OCI-LY1 (cell line): ENCODE results near the gene TRPV6.
A peak's percentile ranks its signal among the peaks of the same experiment; 100 is the strongest.

Experiments used
- CTCF ChIP-seq: fragments of 200-600 bp; sonication (generic), shearing (Covaris generic); IDR thresholded peaks from 2 replicates; pipeline ENCODE4 v1.5.1; 2017; ENCODE audit warnings: mild to moderate bottlenecking, antibody characterized with exemption, low read length, moderate library complexity, mixed read lengths
- EZH2 ChIP-seq: fragments of 200-600 bp; sonication (generic), shearing (Covaris generic); IDR thresholded peaks from 2 replicates; pipeline ENCODE4 v1.8.0; 2017; ENCODE audit warnings: borderline replicate concordance, mixed run types, mild to moderate bottlenecking, antibody characterized with exemption, low read length, moderate library complexity, mixed read lengths

GRCh38 chr7:142908921-142909890 is 23.7 kb upstream of the TRPV6 start:
- TF ChIP-seq CTCF (peak; percentile 63), EZH2 (no peak)
